AG04450 (cell line): ENCODE results near the gene CST4. TPM values are rescaled to one million over a fixed set of nuclear protein-coding genes. Genes with fewer than 3 reads are reported as not detected.

Experiments
- CTCF ChIA-PET: fragments of 300-600, 350-600 bp; formaldehyde crosslinking; extraction: SDS; loops from one replicate; lab custom pipeline; 2022; ENCODE audit warnings: antibody characterized with exemption, inconsistent platforms; lab: Charles Lee
- POLR2A ChIA-PET: fragments of 350-600 bp; formaldehyde crosslinking; extraction: SDS; loops from one replicate; lab custom pipeline; 2021; ENCODE audit warnings: antibody characterized with exemption, inconsistent platforms; lab: Yijun Ruan, JAX
- DNase-seq: peaks from one replicate; pipeline ENCODE4 v3.0.0-alpha.2; 2011; ENCODE audit warnings: low read depth, low spot score
- H3K27ac ChIP-seq: one replicate; pipeline ENCODE4 v1.5.1; 2012; ENCODE audit warnings: low read depth, low read length, control low read depth
- H3K27me3 ChIP-seq: one replicate; pipeline ENCODE4 v1.6.0; 2012; ENCODE audit warnings: low read length; ENCODE audit not compliant: control insufficient read depth, insufficient read depth
- H3K4me3 ChIP-seq: 2 replicates; pipeline ENCODE4 v1.5.1; 2011; ENCODE audit warnings: mild to moderate bottlenecking, low read depth, low read length, control low read depth
- H3K9me3 ChIP-seq: 2 replicates; pipeline ENCODE4 v1.5.1; 2012; ENCODE audit warnings: low read length; ENCODE audit not compliant: control insufficient read depth, insufficient read depth
- polyA plus RNA-seq: library from polyadenylated mRNA; depleted of rRNA; stranded (reverse); fragments of >200 nt; gene quantifications from 2 replicates; pipeline ENCODE4 v1.2.3, GENCODE V29; 2011
- TF ChIP-seq, protein P1 (sequence below): IDR thresholded peaks from 2 replicates; pipeline ENCODE4 v1.5.1; 2011; ENCODE audit warnings: low read depth, low read length, control low read depth, inconsistent platforms

CST4 gene
- polyA plus RNA-seq, 1 experiment, result not detected

DNA sequence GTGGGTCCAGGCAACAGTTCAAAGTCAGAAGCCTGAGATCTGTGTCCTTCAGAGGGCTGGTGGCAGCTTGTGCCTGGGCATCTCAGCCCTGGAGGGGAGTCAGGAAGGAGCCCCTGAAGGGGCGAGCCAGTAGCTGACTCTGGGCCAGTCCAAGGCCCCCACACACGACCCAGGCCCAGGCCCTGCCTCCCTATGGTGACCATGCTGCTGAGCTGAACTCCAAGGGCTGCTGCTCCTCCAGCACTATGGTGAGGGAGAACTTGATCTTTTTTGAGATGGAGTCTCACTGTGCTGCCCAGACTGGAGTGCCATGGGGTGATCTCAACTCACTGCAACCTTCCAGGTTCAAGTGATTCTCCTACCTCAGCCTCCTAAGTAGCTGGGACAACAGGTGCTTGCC is 35.9 kb downstream of the CST4 start:
- POLR2A ChIA-PET, result no interaction called here
- H3K4me3 ChIP-seq, result no peak overlapping the region

DNA sequence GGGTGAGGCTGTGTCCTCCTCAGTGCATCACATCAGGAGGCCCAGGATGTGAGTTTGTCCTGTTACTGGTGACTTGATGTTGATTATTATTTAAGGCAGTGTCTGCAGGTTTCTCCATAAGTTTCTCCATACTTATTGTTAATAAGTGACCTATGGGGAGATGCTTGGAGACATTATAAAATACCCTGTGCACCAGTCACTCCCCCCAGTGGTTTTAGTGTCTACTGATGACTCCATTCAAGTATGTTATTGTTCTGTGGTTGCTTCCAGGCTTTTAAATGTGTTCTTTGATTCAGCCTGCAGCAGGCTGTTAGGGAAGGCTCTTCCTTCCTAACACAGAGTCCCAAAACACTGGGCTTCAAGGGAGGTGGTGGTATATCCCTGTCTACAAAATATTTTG is 36.5 kb downstream of the CST4 start:
- CTCF ChIA-PET, result no interaction called here
- no peaks in the 10 kb centered on the region for H3K27me3 ChIP-seq
- no peak overlapping the region for H3K4me3 ChIP-seq
- no peak for DNase-seq
- POLR2A ChIA-PET, result no interaction called here
- TF ChIP-seq, protein P1, sequence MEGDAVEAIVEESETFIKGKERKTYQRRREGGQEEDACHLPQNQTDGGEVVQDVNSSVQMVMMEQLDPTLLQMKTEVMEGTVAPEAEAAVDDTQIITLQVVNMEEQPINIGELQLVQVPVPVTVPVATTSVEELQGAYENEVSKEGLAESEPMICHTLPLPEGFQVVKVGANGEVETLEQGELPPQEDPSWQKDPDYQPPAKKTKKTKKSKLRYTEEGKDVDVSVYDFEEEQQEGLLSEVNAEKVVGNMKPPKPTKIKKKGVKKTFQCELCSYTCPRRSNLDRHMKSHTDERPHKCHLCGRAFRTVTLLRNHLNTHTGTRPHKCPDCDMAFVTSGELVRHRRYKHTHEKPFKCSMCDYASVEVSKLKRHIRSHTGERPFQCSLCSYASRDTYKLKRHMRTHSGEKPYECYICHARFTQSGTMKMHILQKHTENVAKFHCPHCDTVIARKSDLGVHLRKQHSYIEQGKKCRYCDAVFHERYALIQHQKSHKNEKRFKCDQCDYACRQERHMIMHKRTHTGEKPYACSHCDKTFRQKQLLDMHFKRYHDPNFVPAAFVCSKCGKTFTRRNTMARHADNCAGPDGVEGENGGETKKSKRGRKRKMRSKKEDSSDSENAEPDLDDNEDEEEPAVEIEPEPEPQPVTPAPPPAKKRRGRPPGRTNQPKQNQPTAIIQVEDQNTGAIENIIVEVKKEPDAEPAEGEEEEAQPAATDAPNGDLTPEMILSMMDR, result no peak
- H3K9me3 ChIP-seq, result no peaks in the 10 kb centered on the region; the same call in 1 of the 2 replicates
- H3K27ac ChIP-seq, result no peak overlapping the region

More for the DNA sequence above, 35.9 kb downstream of the CST4 start:
- Histone ChIP-seq H3K27ac (no peak overlapping the region), H3K9me3 (no peaks in the 10 kb centered on the region; the same call in 1 of the 2 replicates), H3K27me3 (no peaks in the 10 kb centered on the region)
- TF ChIP-seq, protein P1, result no peak
- CTCF ChIA-PET, result no interaction called here
- no peak for DNase-seq

DNA sequence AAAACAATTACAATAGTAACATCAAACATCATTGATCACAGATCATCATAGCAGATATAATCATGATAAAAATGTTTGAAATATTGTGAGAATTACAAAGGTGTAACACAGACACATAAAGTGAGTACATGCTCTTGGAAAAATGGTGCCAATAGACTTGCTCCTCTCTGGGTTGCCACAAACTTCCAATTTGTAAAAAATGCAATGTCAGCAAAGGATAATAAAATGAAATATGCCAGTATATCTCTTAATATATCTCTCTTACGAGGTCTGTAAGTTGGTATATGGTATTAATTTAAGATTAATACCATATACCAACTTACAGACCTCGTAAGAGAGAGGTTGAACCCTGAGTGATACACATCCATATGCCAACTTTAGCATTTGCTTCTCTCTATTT is 37.7 kb downstream of the CST4 start:
- Histone ChIP-seq H3K27ac (no peak overlapping the region), H3K9me3 (no peaks in the 10 kb centered on the region; the same call in 1 of the 2 replicates), H3K4me3 (no peak overlapping the region), H3K27me3 (no peaks in the 10 kb centered on the region)
- no peak for DNase-seq
- ChIA-PET POLR2A (no interaction called here), CTCF (no interaction called here)
- TF ChIP-seq, protein P1, result no peak

DNA sequence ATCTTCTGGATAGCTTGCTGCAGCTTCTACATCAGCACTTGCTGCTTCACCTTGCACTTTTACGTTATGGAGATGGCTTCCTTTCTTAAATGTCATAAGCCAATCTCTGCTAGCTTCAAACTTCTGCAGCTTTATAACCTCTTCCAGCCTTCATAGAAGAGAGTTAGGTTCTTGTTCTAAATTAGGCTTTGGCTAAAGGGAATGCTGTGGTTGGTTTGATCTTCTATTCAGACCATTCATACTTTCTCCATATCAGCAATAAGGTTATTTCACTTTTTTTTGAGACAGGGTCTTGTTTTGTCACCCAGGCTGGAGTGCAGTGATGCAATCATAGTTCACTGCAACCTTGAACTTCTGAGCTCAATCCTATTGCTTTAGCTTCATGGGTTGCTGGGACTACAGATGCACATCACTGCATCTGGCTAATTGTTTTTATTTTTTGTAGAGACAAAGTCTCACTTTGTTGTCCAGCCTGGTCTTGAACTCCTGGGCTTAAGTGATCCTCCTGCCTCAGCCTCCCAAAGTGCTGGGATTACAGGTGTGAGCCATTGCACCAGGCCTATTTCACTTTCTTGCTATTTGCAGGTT is 38.9 kb downstream of the CST4 start:
- POLR2A ChIA-PET, result no interaction called here
- H3K4me3 ChIP-seq, result no peak overlapping the region
- TF ChIP-seq, protein P1, result no peak
- CTCF ChIA-PET, result no interaction called here
- no peaks in the 10 kb centered on the region for H3K9me3 ChIP-seq
- H3K27me3 ChIP-seq, result no peaks in the 10 kb centered on the region
- no peak overlapping the region for H3K27ac ChIP-seq
- no peak for DNase-seq

DNA sequence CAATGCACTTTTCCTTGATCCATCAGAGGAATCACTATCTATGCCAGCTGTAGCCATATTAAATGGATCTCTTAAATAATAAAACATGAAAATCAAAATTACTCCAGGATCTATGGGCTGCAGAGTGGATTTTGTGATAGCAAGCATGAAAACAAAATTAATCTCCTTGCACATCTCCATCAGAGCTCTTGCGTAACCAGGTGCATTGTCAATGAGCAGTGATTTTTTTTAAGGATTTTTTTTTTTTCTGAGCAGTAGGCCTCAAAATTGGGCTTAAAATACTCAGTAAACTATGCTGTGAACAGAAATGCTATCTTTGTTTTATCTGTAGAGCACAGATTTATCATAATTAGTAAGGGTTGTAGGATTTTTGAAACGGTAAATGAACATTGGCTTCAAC is 39.6 kb downstream of the CST4 start:
- TF ChIP-seq, protein P1, result no peak
- no peak overlapping the region for H3K27ac ChIP-seq
- CTCF ChIA-PET, result no interaction called here
- no peaks in the 10 kb centered on the region for H3K9me3 ChIP-seq
- no peaks in the 10 kb centered on the region for H3K27me3 ChIP-seq
- POLR2A ChIA-PET, result no interaction called here
- no peak overlapping the region for H3K4me3 ChIP-seq
- no peak for DNase-seq
